Neural cell (in vitro differentiated cells): Measurements from ENCODE around the gene NEU2. TPM values are rescaled to one million over a fixed set of nuclear protein-coding genes. Genes with fewer than 3 reads are reported as not detected.

Source experiments
- H2AFZ ChIP-seq: fragments of 200-600, 300-800 bp; sonication (generic), shearing (Covaris generic); 2 replicates; pipeline ENCODE4 v1.6.0; 2014; ENCODE audit warnings: low read depth, mild to moderate bottlenecking, antibody characterized with exemption, low read length, moderate library complexity
- H3F3A ChIP-seq: fragments of 200-600 bp; shearing (Covaris generic); 2 replicates; pipeline ENCODE4 v1.6.1; 2016; ENCODE audit warnings: mild to moderate bottlenecking, moderate library complexity, mixed read lengths, antibody characterized with exemption, low read length; ENCODE audit not compliant: insufficient read depth, poor library complexity, severe bottlenecking
- H3K27ac ChIP-seq: fragments of 200-600, 300-800 bp; sonication (generic), shearing (Covaris generic); 2 replicates; pipeline ENCODE4 v1.5.1; 2014; ENCODE audit warnings: mild to moderate bottlenecking, low read length, moderate library complexity
- H3K27me3 ChIP-seq: fragments of 300-800, 200-600 bp; sonication (generic), shearing (Covaris generic); 2 replicates; pipeline ENCODE4 v1.6.0; 2014; ENCODE audit warnings: mild to moderate bottlenecking, low read depth, low read length, moderate library complexity; ENCODE audit not compliant: insufficient read depth
- H3K36me3 ChIP-seq: fragments of 300-800, 200-600 bp; sonication (generic), shearing (Covaris generic); 2 replicates; pipeline ENCODE4 v1.5.1; 2014; ENCODE audit warnings: mild to moderate bottlenecking, antibody characterized with exemption, low read length, moderate library complexity; ENCODE audit not compliant: insufficient read depth
- H3K4me2 ChIP-seq: fragments of 300-800, 200-600 bp; sonication (generic), shearing (Covaris generic); 2 replicates; pipeline ENCODE4 v1.6.0; 2014; ENCODE audit warnings: mild to moderate bottlenecking, low read length
- H3K4me3 ChIP-seq: fragments of 300-800, 200-600 bp; sonication (generic), shearing (Covaris generic); 2 replicates; pipeline ENCODE4 v1.5.1; 2014; ENCODE audit warnings: mild to moderate bottlenecking, low read length, moderate library complexity
- H3K79me2 ChIP-seq: fragments of 200-600 bp; shearing (Covaris generic); replicated peaks from 2 replicates; pipeline ENCODE4 v1.6.0; 2014; ENCODE audit warnings: mild to moderate bottlenecking, low read length, moderate library complexity; ENCODE audit not compliant: insufficient read depth
- H3K9ac ChIP-seq: fragments of 300-800, 200-600 bp; sonication (generic), shearing (Covaris generic); 2 replicates; pipeline ENCODE4 v1.6.1; 2016; ENCODE audit warnings: mild to moderate bottlenecking, low read length, mixed read lengths
- H3K9me2 ChIP-seq: fragments of 200-600 bp; shearing (Covaris generic); 2 replicates; pipeline ENCODE4 v1.6.1; 2016; ENCODE audit warnings: mild to moderate bottlenecking, low read length, mixed read lengths; ENCODE audit not compliant: insufficient read depth
- H3K9me3 ChIP-seq: fragments of 200-600, 300-800 bp; sonication (generic), shearing (Covaris generic); 2 replicates; pipeline ENCODE4 v1.6.1; 2016; ENCODE audit warnings: mild to moderate bottlenecking, mixed run types, low read length, moderate library complexity, mixed read lengths
- H4K20me1 ChIP-seq: fragments of 200-600 bp; shearing (Covaris generic); 2 replicates; pipeline ENCODE4 v1.6.1; 2016; ENCODE audit warnings: mild to moderate bottlenecking, mixed run types; ENCODE audit not compliant: insufficient read depth
- EP300 ChIP-seq: fragments of 450-650 bp; conservative IDR thresholded peaks from 2 replicates; pipeline ENCODE4 v1.6.1; 2014; ENCODE audit warnings: antibody characterized with exemption, mild to moderate bottlenecking, moderate library complexity; ENCODE audit not compliant: poor library complexity, severe bottlenecking
- EZH2 ChIP-seq: fragments of 200-600, 300-800 bp; shearing (Covaris generic), sonication (generic); IDR thresholded peaks from 2 replicates; pipeline ENCODE4 v1.6.1; 2014; ENCODE audit warnings: antibody characterized with exemption, low read length, borderline replicate concordance, mild to moderate bottlenecking; ENCODE audit not compliant: insufficient read depth, poor library complexity, severe bottlenecking
- MXI1 ChIP-seq: fragments of 450-650 bp; conservative IDR thresholded peaks from 2 replicates; pipeline ENCODE4 v1.6.1; 2014; ENCODE audit warnings: antibody characterized with exemption, mild to moderate bottlenecking; ENCODE audit not compliant: poor library complexity, severe bottlenecking
- POLR2AphosphoS5 ChIP-seq: IDR thresholded peaks from 2 replicates; pipeline ENCODE4 v1.6.1; 2012
- RAD21 ChIP-seq: fragments of 450-650 bp; conservative IDR thresholded peaks from 2 replicates; pipeline ENCODE4 v1.6.1; 2014; ENCODE audit warnings: antibody characterized with exemption, mild to moderate bottlenecking, moderate library complexity
- SMC3 ChIP-seq: fragments of 450-650 bp; conservative IDR thresholded peaks from 2 replicates; pipeline ENCODE4 v1.6.1; 2014; ENCODE audit warnings: antibody characterized with exemption, mild to moderate bottlenecking, moderate library complexity; ENCODE audit not compliant: poor library complexity
- TAF1 ChIP-seq: IDR thresholded peaks from 2 replicates; pipeline ENCODE4 v1.6.1; 2012; ENCODE audit warnings: low read depth
- polyA plus RNA-seq: library from polyadenylated mRNA; depleted of rRNA; stranded (reverse); fragments of >200 nt; gene quantifications from 2 replicates; pipeline ENCODE4 v1.2.3, GENCODE V29; 2014
- TF ChIP-seq, protein P1 (sequence below): fragments of 450-650 bp; IDR thresholded peaks from 2 replicates; pipeline ENCODE4 v1.5.1; 2014; ENCODE audit warnings: antibody characterized with exemption, mild to moderate bottlenecking, moderate library complexity; ENCODE audit not compliant: poor library complexity, severe bottlenecking
- TF ChIP-seq, protein P2 (sequence below): IDR thresholded peaks from 2 replicates; pipeline ENCODE4 v1.6.1; 2012; ENCODE audit warnings: borderline replicate concordance

Gene NEU2
- polyA plus RNA-seq, 1 donor from 2014 or later = not detected

DNA sequence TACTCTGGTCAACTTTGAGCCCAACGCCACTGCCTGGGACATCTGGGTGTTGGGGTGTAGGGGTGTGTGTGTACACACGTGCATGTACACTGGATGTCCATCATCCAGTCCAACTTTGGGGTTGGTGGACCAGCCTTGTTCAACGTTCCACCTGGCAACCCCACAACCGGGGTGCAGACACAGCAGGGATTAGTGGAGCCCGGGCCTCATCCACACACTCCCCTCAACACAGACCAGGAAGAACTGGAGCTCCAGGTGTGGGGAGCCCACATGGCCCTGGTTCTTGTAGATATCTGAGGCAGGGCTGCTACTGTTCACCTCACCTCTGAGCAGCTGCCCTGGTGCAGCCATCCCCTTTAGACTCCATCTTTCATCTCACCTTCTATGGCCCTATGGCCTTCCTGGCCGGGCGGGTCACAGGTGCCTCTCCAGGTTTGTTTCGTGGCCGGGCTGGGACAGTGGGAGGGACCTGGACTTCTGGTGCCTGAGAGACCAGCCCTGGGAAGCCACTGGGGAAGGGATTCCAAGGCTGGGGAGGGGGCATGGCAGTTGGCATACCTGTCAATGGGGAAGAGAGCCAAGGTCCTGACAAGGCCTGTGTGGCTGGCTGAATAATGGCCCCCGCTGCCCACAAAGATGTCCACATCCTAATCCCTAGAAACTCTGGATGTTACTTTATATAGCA lies 7.5 kb downstream of the NEU2 start:
- Histone ChIP-seq H3F3A (no peaks in the 10 kb centered on the region), H3K27me3 (no peaks in the 10 kb centered on the region), H3K36me3 (no peaks in the 10 kb centered on the region), H2AFZ (no peak overlapping the region), H3K4me3 (no peak overlapping the region), H3K9me3 (no peaks in the 10 kb centered on the region), H3K9ac (no peak overlapping the region), H3K9me2 (no peaks in the 10 kb centered on the region), H4K20me1 (no peaks in the 10 kb centered on the region), H3K79me2 (no peaks in the 10 kb centered on the region), H3K27ac (no peak overlapping the region), H3K4me2 (no peak overlapping the region)
- TF ChIP-seq EP300 = no peak
- TF ChIP-seq RAD21 = no peak
- TF ChIP-seq MXI1 = no peak
- TF ChIP-seq POLR2AphosphoS5 = no peak
- no peak for TF ChIP-seq TAF1
- TF ChIP-seq SMC3 = no peak
- TF ChIP-seq, protein P1, sequence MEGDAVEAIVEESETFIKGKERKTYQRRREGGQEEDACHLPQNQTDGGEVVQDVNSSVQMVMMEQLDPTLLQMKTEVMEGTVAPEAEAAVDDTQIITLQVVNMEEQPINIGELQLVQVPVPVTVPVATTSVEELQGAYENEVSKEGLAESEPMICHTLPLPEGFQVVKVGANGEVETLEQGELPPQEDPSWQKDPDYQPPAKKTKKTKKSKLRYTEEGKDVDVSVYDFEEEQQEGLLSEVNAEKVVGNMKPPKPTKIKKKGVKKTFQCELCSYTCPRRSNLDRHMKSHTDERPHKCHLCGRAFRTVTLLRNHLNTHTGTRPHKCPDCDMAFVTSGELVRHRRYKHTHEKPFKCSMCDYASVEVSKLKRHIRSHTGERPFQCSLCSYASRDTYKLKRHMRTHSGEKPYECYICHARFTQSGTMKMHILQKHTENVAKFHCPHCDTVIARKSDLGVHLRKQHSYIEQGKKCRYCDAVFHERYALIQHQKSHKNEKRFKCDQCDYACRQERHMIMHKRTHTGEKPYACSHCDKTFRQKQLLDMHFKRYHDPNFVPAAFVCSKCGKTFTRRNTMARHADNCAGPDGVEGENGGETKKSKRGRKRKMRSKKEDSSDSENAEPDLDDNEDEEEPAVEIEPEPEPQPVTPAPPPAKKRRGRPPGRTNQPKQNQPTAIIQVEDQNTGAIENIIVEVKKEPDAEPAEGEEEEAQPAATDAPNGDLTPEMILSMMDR = no peak
- TF ChIP-seq, protein P2, sequence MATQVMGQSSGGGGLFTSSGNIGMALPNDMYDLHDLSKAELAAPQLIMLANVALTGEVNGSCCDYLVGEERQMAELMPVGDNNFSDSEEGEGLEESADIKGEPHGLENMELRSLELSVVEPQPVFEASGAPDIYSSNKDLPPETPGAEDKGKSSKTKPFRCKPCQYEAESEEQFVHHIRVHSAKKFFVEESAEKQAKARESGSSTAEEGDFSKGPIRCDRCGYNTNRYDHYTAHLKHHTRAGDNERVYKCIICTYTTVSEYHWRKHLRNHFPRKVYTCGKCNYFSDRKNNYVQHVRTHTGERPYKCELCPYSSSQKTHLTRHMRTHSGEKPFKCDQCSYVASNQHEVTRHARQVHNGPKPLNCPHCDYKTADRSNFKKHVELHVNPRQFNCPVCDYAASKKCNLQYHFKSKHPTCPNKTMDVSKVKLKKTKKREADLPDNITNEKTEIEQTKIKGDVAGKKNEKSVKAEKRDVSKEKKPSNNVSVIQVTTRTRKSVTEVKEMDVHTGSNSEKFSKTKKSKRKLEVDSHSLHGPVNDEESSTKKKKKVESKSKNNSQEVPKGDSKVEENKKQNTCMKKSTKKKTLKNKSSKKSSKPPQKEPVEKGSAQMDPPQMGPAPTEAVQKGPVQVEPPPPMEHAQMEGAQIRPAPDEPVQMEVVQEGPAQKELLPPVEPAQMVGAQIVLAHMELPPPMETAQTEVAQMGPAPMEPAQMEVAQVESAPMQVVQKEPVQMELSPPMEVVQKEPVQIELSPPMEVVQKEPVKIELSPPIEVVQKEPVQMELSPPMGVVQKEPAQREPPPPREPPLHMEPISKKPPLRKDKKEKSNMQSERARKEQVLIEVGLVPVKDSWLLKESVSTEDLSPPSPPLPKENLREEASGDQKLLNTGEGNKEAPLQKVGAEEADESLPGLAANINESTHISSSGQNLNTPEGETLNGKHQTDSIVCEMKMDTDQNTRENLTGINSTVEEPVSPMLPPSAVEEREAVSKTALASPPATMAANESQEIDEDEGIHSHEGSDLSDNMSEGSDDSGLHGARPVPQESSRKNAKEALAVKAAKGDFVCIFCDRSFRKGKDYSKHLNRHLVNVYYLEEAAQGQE = no peak
- TF ChIP-seq EZH2 = no peak

GRCh38 chr2:233040571-233040970 lies 8.1 kb downstream of the NEU2 start:
- Histone ChIP-seq H3K27ac (no peak overlapping the region), H2AFZ (no peak overlapping the region)
- TF ChIP-seq TAF1 = no peak

More at GRCh38 chr2:233040571-233040970, 8.1 kb downstream of the NEU2 start:
- no peak overlapping the region for H3K4me3 ChIP-seq
- no peaks in the 10 kb centered on the region for H3K79me2 ChIP-seq
- no peaks in the 10 kb centered on the region for H3F3A ChIP-seq
- no peaks in the 10 kb centered on the region for H3K9me3 ChIP-seq
- no peaks in the 10 kb centered on the region for H3K9me2 ChIP-seq
- H3K27me3 ChIP-seq = no peaks in the 10 kb centered on the region
- no peak overlapping the region for H3K4me2 ChIP-seq
- H4K20me1 ChIP-seq = no peaks in the 10 kb centered on the region
- H3K36me3 ChIP-seq = no peaks in the 10 kb centered on the region
- no peak overlapping the region for H3K9ac ChIP-seq
